Trophoblast cell (in vitro differentiated cells and primary cell): ENCODE measurements around the gene ATG4B.

Experiments
- DNase-seq, 2 donors: peaks; one replicate each; pipeline ENCODE4 v3.0.0-alpha.2; 2016
- H2AFZ ChIP-seq: 2 replicates; pipeline ENCODE4 v1.6.1; 2013; ENCODE audit warnings: low read length, moderate library complexity, mild to moderate bottlenecking; ENCODE audit not compliant: insufficient read depth, poor library complexity
- H2AK5ac ChIP-seq: 2 replicates; pipeline ENCODE4 v1.6.1; 2013; ENCODE audit warnings: mild to moderate bottlenecking, low read length
- H2BK120ac ChIP-seq: 2 replicates; pipeline ENCODE4 v1.6.1; 2013; ENCODE audit warnings: low read length, mild to moderate bottlenecking, moderate library complexity; ENCODE audit not compliant: insufficient read depth, poor library complexity
- H2BK12ac ChIP-seq: 2 replicates; pipeline ENCODE4 v1.6.1; 2013; ENCODE audit warnings: mild to moderate bottlenecking, low read length, moderate library complexity
- H2BK5ac ChIP-seq: 2 replicates; pipeline ENCODE4 v1.6.1; 2013; ENCODE audit warnings: low read length, low read depth, moderate library complexity, mild to moderate bottlenecking; ENCODE audit not compliant: poor library complexity
- H3K14ac ChIP-seq: 2 replicates; pipeline ENCODE4 v1.6.1; 2013; ENCODE audit warnings: mild to moderate bottlenecking, low read length
- H3K18ac ChIP-seq: 2 replicates; pipeline ENCODE4 v1.6.1; 2013; ENCODE audit warnings: mild to moderate bottlenecking, low read length
- H3K23ac ChIP-seq: 2 replicates; pipeline ENCODE4 v1.6.1; 2013; ENCODE audit warnings: low read length
- H3K27ac ChIP-seq: 2 replicates; pipeline ENCODE4 v1.5.1; 2013; ENCODE audit warnings: low read depth, mild to moderate bottlenecking, inconsistent platforms, low read length, moderate library complexity
- H3K27me3 ChIP-seq: 2 replicates; pipeline ENCODE4 v1.6.1; 2013; ENCODE audit warnings: inconsistent platforms, mild to moderate bottlenecking, low read length, moderate library complexity; ENCODE audit not compliant: insufficient read depth
- H3K36me3 ChIP-seq, 2 experiments: 1 replicate in 1 of 2; 2 replicates in 1 of 2; pipeline ENCODE4 v1.6.1; 2013; ENCODE audit warnings: low read length in 2 of 2, mild to moderate bottlenecking in 2 of 2, moderate library complexity in 1 of 2; ENCODE audit not compliant: insufficient read depth in 2 of 2, control insufficient read depth in 1 of 2
- H3K4ac ChIP-seq: 2 replicates; pipeline ENCODE4 v1.6.1; 2013; ENCODE audit warnings: low read depth, mild to moderate bottlenecking, low read length, moderate library complexity
- H3K4me1 ChIP-seq, 2 experiments: 1 replicate in 1 of 2; 2 replicates in 1 of 2; pipeline ENCODE4 v1.6.1; 2013; ENCODE audit warnings: low read length in 2 of 2, mild to moderate bottlenecking in 2 of 2, moderate library complexity in 1 of 2; ENCODE audit not compliant: insufficient read depth in 2 of 2, control insufficient read depth in 1 of 2
- H3K4me2 ChIP-seq: 2 replicates; pipeline ENCODE4 v1.6.1; 2013; ENCODE audit warnings: inconsistent platforms, mild to moderate bottlenecking, low read length, moderate library complexity
- H3K4me3 ChIP-seq: 2 replicates; pipeline ENCODE4 v1.5.1; 2013; ENCODE audit warnings: mild to moderate bottlenecking, low read depth, low read length, inconsistent platforms
- H3K79me1 ChIP-seq: one replicate; pipeline ENCODE4 v1.6.1; 2013; ENCODE audit warnings: low read length
- H3K79me2 ChIP-seq: 2 replicates; pipeline ENCODE4 v1.6.1; 2013; ENCODE audit warnings: low read length, mild to moderate bottlenecking; ENCODE audit not compliant: control insufficient read depth, insufficient read depth, poor library complexity
- H3K9ac ChIP-seq: 2 replicates; pipeline ENCODE4 v1.6.1; 2013; ENCODE audit warnings: mild to moderate bottlenecking, low read length
- H3K9me3 ChIP-seq: 2 replicates; pipeline ENCODE4 v1.6.1; 2013; ENCODE audit warnings: low read depth, mild to moderate bottlenecking, control low read depth, inconsistent platforms, low read length; ENCODE audit not compliant: insufficient read depth
- H4K12ac ChIP-seq: 2 replicates; pipeline ENCODE4 v1.6.1; 2013; ENCODE audit warnings: low read depth, mild to moderate bottlenecking, low read length, moderate library complexity
- H4K8ac ChIP-seq: 2 replicates; pipeline ENCODE4 v1.6.1; 2013; ENCODE audit warnings: low read depth, mild to moderate bottlenecking, low read length, moderate library complexity
- H4K91ac ChIP-seq: one replicate; pipeline ENCODE4 v1.6.1; 2013; ENCODE audit warnings: low read depth, mild to moderate bottlenecking, low read length, moderate library complexity
- WGBS: extraction: QIAGEN DNeasy Blood & Tissue Kit; methylation state at CpG from one replicate; pipeline ENCODE4 v1.1.7; 2013; ENCODE audit warnings: missing lambda C conversion rate; ENCODE audit not compliant: insufficient read length, insufficient coverage; ENCODE audit errors: extremely low coverage; 5-methylcytosine and 5-hydroxymethylcytosine counted together

ATG4B gene

GRCh38 chr2:241695651-241696050 is 58.2 kb downstream of the ATG4B start:
- DNase-seq, result no peak
- Histone ChIP-seq H3K36me3 (peaks cover 20 to 23% of the 10 kb centered on the region in 2 experiments), H3K4me1 (peaks cover 0 to under 1% of the 10 kb centered on the region in 2 experiments), H2BK12ac (no peak overlapping the region), H2AFZ (no peak overlapping the region), H3K9ac (no peak overlapping the region), H2AK5ac (no peak overlapping the region), H3K14ac (no peak overlapping the region), H3K4ac (no peak overlapping the region), H3K79me2 (no peaks in the 10 kb centered on the region), H4K12ac (no peak overlapping the region), H3K18ac (no peak overlapping the region), H3K79me1 (no peaks in the 10 kb centered on the region), H2BK5ac (no peak overlapping the region), H2BK120ac (no peak overlapping the region), H3K23ac (no peak overlapping the region), H3K27ac (no peak overlapping the region), H3K27me3 (no peaks in the 10 kb centered on the region), H4K8ac (no peak overlapping the region), H4K91ac (no peak overlapping the region), H3K4me3 (no peak overlapping the region), H3K4me2 (no peak overlapping the region), H3K9me3 (peaks cover 2% of the 10 kb centered on the region)
- no CpG with 5 or more reads among the region's 4 CpGs for WGBS

DNA sequence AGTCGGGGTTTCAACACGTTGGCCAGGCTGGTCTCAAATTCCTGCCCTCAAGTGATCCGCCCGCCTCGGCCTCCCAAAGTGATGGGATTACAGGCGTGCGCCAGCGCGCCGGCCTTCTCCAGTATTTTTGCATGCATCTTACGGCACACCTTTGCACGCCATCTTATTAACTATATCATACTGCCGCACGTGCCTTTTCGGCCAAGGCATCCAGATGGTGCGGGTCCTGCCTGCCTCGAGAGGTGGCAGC is 63.6 kb downstream of the ATG4B start:
- Histone ChIP-seq H2BK12ac (no peak overlapping the region), H2BK120ac (no peak overlapping the region), H3K9ac (no peak overlapping the region), H3K14ac (peak overlapping the region; percentile 65), H2AFZ (peak overlapping the region; percentile 87), H3K4me1 (peaks cover 7 to 8% of the 10 kb centered on the region in 2 experiments), H4K91ac (no peak overlapping the region), H3K79me2 (peaks cover 12% of the 10 kb centered on the region), H3K4me3 (peak overlapping the region; percentile 86), H3K27me3 (no peaks in the 10 kb centered on the region), H2BK5ac (no peak overlapping the region), H3K4me2 (peak overlapping the region; percentile 99), H3K79me1 (peaks cover 7% of the 10 kb centered on the region), H4K8ac (peak overlapping the region; percentile 49), H4K12ac (peak overlapping the region; percentile 59), H3K23ac (no peak overlapping the region), H3K9me3 (peaks cover 2% of the 10 kb centered on the region), H3K36me3 (peaks cover 10 to 14% of the 10 kb centered on the region in 2 experiments), H3K4ac (no peak overlapping the region), H2AK5ac (no peak overlapping the region), H3K27ac (no peak overlapping the region), H3K18ac (peak overlapping the region; percentile 62)
- no CpG with 5 or more reads among the region's 17 CpGs for WGBS
- DNase-seq, result peak; percentile 84 to 90

- Histone ChIP-seq H3K79me2 (peaks cover 12% of the 10 kb centered on the region), H3K27ac (peak within 1 kb of the TSS; percentile 93), H2BK120ac (peak within 1 kb of the TSS; percentile 77), H3K23ac (no peak within 1 kb of the TSS), H3K4me1 (peaks cover 7 to 8% of the 10 kb centered on the region in 2 experiments), H3K36me3 (peaks cover 12 to 18% of the 10 kb centered on the region in 2 experiments), H3K79me1 (peaks cover 7% of the 10 kb centered on the region), H3K4me2 (peak within 1 kb of the TSS; percentile 99), H2BK12ac (no peak within 1 kb of the TSS), H4K8ac (peak within 1 kb of the TSS; percentile 73), H2AFZ (peak within 1 kb of the TSS; percentile 92), H3K9me3 (peaks cover 3% of the 10 kb centered on the region), H2AK5ac (peak within 1 kb of the TSS; percentile 38), H3K4me3 (peak within 1 kb of the TSS; percentile 96), H3K4ac (peak within 1 kb of the TSS; percentile 78), H4K12ac (peak within 1 kb of the TSS; percentile 59), H3K27me3 (no peaks in the 10 kb centered on the region), H3K18ac (peak within 1 kb of the TSS; percentile 82), H3K14ac (peak within 1 kb of the TSS; percentile 82), H3K9ac (peak within 1 kb of the TSS; percentile 93), H2BK5ac (peak within 1 kb of the TSS; percentile 75), H4K91ac (peak within 1 kb of the TSS; percentile 80)
- peak; percentile 92 to 98 for DNase-seq
- no CpG with 5 or more reads among the region's 96 CpGs for WGBS
These were observed 64.1 kb downstream of the ATG4B start, which contains the start of gene ING5 for GRCh38 chr2:241701399-241702154. TSS of gene ING5 (plus strand) at chr2:241702039. CDS start at chr2:241702066, 27 bp downstream.

- peaks cover 17 to 20% of the 10 kb centered on the region in 2 experiments for H3K36me3 ChIP-seq
These were observed 64.9 kb downstream of the ATG4B start for GRCh38 chr2:241702155-241703031.

More at GRCh38 chr2:241702155-241703031, 64.9 kb downstream of the ATG4B start:
- peak overlapping the region; percentile 80 for H4K91ac ChIP-seq
- H2AK5ac ChIP-seq, result peak overlapping the region; percentile 30
- peak overlapping the region; percentile 78 for H3K4ac ChIP-seq
- H3K27ac ChIP-seq, result peak overlapping the region; percentile 93
- H3K4me3 ChIP-seq, result peak overlapping the region; percentile 96
- peak overlapping the region; percentile 73 for H4K8ac ChIP-seq
- peaks cover 12% of the 10 kb centered on the region for H3K79me2 ChIP-seq
- DNase-seq, result peak; percentile 73 to 87
- H3K23ac ChIP-seq, result no peak overlapping the region
- H3K18ac ChIP-seq, result peak overlapping the region; percentile 81
- peak overlapping the region; percentile 77 for H2BK120ac ChIP-seq
- H3K4me1 ChIP-seq, result peaks cover 7 to 8% of the 10 kb centered on the region in 2 experiments
- peaks cover 3% of the 10 kb centered on the region for H3K9me3 ChIP-seq
- peak overlapping the region; percentile 92 for H3K9ac ChIP-seq
- peak overlapping the region; percentile 73 for H3K14ac ChIP-seq
- peak overlapping the region; percentile 92 for H2AFZ ChIP-seq
- no peak overlapping the region for H2BK12ac ChIP-seq
- H3K79me1 ChIP-seq, result peaks cover 7% of the 10 kb centered on the region
- H3K27me3 ChIP-seq, result no peaks in the 10 kb centered on the region
- peak overlapping the region; percentile 74 for H3K4me2 ChIP-seq
- WGBS, result no CpG with 5 or more reads among the region's 98 CpGs
- peak overlapping the region; percentile 75 for H2BK5ac ChIP-seq
- peak overlapping the region; percentile 50 for H4K12ac ChIP-seq
